IPS-NIHi11 (cell line): Measurements from ENCODE around the gene RBBP8.
"Not testable (repeated sequence)": the region's sequence is repeated elsewhere in the genome, so short reads cannot be mapped to it uniquely, and the experiment has no call there.

ENCODE experiments used
- DNase-seq: peaks from one replicate; pipeline ENCODE4 v3.0.0; 2012; ENCODE audit warnings: mixed read lengths, low spot score

Gene RBBP8

GRCh38 chr18:22943847-22944246 lies 10.7 kb downstream of the RBBP8 start:
- DNase-seq, result no peak

- DNase-seq, result no peak
Measured at GRCh38 chr18:22946217-22946616, 13.1 kb downstream of the RBBP8 start.

DNA sequence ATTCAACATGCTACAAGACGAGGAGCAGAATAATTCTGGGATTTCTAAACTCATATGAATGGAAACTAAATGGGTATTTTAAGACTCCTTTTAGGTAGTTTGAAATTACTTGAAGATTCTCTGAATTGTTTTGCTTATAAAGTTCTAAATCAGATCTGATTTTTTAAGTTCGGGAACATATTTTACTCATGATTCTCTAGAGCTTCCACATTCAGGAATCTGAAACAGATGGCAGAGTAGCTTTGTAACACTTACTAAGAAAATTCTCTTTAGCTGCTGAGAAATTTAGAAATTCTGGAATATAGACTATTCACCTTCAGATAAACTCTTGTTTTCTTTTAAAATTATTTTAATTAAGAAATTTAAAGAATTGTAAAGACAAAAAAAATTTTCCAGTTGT lies 13.7 kb downstream of the RBBP8 start:
- DNase-seq, result no peak

- DNase-seq, result no peak
Measured at GRCh38 chr18:22951823-22952222, 18.7 kb downstream of the RBBP8 start.

GRCh38 chr18:22952525-22952924 lies 19.4 kb downstream of the RBBP8 start:
- DNase-seq, result no peak

- not testable (repeated sequence) for DNase-seq
Measured at GRCh38 chr18:22953982-22954381, 20.9 kb downstream of the RBBP8 start.

- no peak for DNase-seq
Measured at GRCh38 chr18:22956226-22956625, 23.1 kb downstream of the RBBP8 start.

DNA sequence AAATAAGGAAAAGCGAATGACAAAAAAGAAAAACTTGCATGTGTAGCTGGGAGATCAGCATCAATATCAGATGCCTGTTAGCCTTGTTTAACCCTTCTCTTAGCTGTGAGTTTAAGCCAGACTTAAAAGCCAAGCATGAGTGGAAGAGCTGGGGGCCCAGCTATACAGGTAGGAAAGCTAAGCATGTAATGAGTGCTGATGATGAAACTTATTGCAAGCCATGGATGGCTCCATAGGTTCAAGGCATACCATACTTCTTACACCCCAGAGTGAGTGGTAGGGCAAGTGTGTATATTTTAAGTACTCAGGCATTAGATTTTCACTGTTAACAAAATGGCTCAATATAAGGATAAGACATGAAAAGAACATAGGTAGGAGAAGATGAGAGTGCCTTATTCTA lies 28.0 kb downstream of the RBBP8 start:
- DNase-seq, result no peak

DNA sequence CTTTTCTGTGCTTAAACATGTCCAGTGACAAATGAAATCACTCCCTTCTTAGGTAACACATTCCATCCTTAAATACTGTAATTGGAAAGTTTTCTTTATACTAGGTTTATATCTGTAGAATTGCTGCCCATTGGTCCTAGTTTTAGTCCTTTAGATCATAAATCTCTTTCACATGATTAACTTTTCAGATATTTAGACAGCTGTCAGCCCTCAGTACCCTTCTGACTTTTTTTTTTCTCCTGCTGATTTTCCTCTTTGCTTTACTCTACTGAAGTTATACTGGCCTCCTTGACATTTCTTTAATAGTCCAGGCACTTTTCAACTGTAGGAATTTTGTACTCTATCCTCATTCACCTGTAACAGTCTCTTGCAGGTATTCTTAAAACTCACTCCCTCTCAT lies 28.9 kb downstream of the RBBP8 start:
- DNase-seq, result no peak

GRCh38 chr18:22964116-22964515 lies 31.0 kb downstream of the RBBP8 start:
- no peak for DNase-seq

DNA sequence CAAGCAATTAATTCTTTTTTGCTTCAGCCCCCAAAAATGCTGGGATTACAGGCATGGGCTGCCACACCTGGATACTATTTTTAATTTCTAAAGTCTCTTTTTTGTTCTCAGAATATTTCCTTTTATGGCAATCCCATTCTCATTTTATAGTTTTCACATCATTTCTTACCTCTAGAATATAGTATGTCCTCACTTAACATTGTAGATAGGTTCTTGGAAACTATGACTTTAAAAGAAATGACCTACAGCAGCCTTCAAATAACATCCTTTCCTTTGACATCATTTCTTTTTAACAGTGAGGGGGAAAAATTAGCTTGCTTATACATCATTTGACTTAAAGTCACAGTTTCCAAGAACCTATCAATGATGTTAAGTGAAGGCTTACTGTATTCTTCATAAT lies 31.6 kb downstream of the RBBP8 start:
- DNase-seq, result no peak

GRCh38 chr18:22971038-22971437 lies 37.9 kb downstream of the RBBP8 start:
- no peak for DNase-seq

GRCh38 chr18:22974001-22974400 lies 40.9 kb downstream of the RBBP8 start:
- DNase-seq, result no peak

GRCh38 chr18:22974707-22975106 lies 41.6 kb downstream of the RBBP8 start:
- DNase-seq, result no peak

- no peak for DNase-seq
Measured at GRCh38 chr18:22975508-22975907, 42.4 kb downstream of the RBBP8 start.

- DNase-seq, result peak; percentile 11
Measured at GRCh38 chr18:22977847-22978701, 44.9 kb downstream of the RBBP8 start.

DNA sequence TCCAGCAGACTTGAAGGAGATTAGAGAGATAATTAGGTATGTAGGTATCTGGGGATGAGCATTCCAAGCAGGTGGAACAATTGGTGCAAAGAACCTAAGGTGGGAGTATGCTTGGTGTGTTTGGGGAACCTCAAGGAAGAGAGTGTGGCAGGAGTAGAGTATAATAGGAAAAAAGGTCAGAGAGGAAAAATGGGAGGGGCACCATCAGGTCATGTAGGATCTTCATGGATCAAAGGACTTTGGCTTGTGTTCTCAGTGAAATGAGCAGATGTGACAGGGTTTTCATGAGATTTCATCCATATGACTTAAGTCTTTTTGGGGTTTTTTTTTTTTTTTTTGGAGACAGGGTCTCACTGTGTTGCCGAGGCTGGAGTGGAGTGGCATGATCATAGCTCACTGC lies 47.3 kb downstream of the RBBP8 start:
- DNase-seq, result no peak

DNA sequence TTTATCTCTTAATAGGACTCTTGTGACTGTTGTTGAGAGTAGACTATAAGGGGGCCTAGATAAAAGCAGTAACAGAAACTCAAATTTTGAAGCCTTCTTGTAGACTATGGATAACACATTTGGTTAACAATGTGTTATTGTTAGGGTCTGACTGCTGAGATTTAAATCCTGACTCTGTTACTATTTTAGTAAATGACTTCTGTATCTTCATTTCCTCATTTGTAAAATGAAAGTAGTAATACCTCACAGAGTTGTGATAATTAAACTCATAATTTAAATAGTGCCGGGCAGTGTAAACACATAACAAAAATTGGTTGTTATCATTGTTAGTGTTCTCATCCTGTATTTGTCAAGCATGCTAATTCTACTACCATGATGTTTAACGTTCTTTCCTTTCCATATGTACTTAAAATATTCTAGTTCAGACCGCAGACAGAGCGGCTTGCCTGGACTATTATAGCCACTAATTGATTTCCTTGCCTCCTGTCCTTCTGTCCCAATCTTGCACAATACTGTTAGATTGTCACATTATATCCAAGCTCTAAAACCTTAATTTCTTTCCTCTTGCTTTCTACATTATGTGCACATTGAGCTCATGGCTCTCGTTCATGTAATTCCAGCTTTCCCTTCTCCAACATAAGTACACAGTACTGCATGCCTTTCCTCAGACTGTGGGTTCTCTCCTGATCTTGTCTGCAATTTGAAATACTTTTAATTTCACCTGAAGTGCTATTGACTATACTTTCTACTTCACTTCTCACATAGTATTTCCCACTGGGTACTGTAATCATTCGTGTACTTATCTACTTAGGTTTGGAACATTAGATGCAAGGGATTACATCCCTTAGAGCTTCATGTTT lies 48.4 kb downstream of the RBBP8 start:
- no peak for DNase-seq

GRCh38 chr18:22983175-22983574 lies 50.0 kb downstream of the RBBP8 start:
- DNase-seq, result no peak

DNA sequence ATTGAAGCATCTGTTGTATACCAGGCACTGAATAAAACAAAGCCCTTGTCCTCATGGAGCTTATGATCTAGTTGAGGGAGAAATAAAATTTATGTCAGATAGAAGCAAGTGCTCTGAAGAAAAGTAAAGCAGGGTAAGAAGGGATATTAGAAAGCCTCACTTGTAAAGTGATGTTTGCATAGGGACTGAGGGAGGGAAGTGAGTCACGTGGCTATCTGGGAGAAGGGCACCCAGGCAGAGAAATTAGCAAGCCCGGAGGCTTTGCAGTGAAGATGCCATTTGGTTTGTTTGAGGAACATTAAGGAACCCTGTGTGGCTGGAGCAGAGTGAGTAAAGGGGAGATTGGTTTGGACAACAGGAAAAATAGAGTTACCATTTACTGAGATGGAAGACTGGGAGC lies 52.1 kb downstream of the RBBP8 start:
- DNase-seq, result no peak

GRCh38 chr18:22987547-22988189 lies 54.5 kb downstream of the RBBP8 start:
- DNase-seq, result no peak

DNA sequence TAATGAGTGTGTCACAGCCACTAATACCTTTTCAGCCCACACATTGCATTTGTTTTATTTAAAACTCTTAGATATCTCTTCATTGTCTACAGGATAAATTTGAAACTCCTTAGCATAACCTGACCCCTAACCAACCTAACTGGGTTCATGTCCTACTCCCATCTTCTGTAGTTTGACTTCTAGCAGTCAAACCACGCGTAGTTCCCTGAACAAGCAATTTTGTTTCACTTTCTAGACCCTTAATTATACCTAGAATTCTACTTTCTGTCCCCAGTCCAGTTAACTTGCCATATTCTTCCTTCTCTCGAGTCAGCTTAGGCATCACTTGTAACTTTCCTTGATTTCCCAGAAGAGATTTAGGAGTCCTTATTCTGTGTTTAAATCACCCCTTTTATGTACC lies 55.1 kb downstream of the RBBP8 start:
- no peak for DNase-seq

DNA sequence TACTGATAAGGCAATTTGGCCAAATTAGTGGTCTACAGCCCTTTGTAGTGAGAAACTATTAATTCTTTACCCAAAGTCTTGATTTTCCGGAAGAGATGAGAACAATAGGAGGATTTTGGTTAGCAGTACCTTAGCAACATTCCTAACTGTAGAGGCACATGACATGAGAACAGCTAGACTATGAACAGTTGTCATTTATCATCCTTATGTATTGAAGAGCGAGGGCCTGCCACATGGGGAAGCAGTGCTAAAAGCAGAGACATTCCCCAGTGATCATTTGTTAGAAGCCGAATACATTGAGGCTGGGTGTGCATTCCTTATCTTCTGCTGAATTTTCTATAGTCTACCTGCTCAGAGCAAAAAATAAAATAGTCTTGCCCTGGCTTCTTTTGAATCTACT lies 65.2 kb downstream of the RBBP8 start:
- DNase-seq, result no peak
